NCI-H226 (cell line): Measurements from ENCODE around the gene MTHFD2L.
"Not testable (repeated sequence)": the region's sequence is repeated elsewhere in the genome, so short reads cannot be mapped to it uniquely, and the experiment has no call there.

Source experiments
- DNase-seq: peaks from one replicate; pipeline ENCODE4 v3.0.0-alpha.2; 2015

The MTHFD2L gene

GRCh38 chr4:74157561-74158465 is at the start of gene MTHFD2L:
Gene MTHFD2L (plus strand): TSS chr4:74158118. CDS start chr4:74158139, 21 bp downstream.
- peak; percentile 92 for DNase-seq

DNA sequence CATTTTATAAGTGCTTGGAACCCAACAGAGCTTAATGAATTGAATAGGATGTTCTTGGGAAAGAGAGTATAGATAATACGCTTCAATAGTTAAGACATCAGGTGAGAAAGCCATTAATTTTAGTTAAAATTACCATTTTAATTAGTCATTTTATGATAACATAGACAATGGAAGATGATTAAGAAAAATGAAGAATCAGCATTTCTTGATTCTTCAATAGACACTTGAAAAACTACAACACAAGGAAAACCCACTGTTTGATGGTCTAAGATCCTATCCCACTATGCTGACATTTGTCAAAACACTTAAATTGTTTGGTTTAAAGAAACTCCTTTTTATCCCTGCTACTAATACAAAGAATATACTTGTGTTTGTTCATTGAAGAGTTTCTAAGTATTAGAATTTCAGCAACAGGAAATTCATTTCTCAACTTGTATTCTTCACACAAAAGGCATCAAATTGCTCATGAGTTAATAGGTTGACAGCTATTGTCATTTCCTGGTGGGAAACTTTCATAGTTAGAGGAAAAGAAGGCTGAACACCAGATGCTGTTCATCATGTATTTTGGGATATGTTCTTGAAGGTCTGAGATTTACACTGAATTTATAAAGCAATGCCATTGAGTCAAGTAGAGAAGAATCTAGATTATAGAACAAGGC is 49.3 kb upstream of the MTHFD2L start:
- peak; percentile 39 for DNase-seq

DNA sequence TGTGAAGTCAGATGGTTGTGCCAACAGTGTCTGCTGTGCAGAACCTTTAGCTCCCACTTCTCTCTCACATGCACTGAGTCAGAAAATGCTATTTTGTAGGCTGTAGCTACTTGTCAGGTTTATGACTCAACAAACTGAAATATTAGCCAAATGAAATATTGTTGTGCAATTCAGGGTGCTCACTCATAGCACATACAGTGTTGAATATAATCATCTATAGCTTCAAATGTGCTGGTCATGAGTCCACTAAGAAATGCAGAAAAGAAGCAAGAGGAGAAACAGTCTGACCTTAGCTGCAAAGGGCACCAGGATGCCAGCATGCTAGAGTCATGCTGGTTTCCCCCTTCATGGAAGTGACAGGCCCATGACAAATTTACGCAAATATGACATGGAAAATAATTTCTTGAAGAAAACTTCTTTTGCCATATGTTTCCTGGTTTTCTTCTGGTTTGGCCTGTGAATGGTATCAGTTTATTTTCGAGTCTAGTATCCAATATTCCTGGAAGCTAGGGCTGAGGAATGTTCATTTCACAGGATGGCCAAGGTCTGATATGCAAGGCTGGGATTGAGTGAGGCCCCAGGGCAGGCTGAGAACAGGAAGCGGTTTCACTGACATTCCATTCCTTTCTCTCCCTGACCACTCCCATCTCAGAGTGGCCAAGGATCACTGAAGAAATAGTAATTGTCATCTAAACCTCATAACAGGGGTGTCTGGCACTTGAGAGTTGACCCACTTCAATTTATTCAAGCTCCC is 48.6 kb upstream of the MTHFD2L start:
- DNase-seq, result peak; percentile 94

DNA sequence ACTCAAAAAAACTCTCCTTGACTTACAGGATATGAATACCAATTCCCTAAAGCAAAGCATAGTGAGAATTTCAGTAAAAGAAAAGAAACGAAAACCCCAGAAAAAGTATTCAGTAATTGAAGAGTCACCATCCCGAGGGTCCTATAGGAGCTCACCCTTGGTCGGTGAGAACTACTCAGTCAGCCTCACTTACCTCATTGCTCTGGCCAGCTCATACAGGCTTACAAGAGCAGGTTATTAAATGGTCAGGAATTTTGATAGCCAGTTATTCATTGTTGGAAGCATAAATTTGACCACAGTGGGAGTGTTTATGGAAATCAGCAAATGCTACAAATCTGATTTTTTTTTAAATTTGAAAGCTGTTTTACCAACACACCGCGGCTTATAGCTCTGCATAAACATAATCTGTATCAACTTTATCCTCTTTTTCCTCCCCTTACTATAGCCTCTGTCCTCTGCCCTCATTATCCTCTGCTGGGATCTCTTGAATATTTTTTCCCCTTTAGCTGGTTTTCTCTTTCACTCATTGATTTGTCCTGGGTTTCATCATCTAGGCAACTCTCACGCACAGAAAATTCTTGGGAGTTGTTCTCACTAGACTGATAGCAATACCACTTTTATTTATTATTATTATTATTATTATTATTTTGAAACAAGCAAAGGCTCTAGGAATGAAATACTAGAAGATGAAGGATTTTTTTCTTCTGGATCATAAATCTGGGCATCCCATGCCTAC is 47.9 kb upstream of the MTHFD2L start:
- peak; percentile 89 for DNase-seq

DNA sequence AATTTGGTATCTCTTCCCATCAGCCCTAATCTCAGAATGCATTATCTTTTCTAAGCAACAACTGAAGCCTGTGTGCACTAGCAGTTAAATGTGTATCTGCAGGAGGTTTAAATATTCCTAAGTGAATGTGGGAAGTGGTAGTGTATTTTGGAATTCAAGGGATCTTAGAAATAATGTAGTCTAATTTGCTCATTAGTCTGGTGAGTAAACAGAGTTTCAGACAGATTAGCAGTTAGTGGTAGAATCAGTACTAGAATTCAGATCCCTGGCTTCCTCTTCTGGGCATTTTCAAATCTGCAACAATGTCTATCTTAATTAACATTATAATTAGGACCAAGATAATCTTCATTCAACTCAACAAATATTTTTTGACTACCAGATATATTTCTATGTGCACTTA is 47.2 kb upstream of the MTHFD2L start:
- DNase-seq, result no peak

- DNase-seq, result no peak
These were observed 46.5 kb upstream of the MTHFD2L start for GRCh38 chr4:74111306-74111975.

- DNase-seq, result no peak
These were observed 45.9 kb upstream of the MTHFD2L start for GRCh38 chr4:74111990-74112389.

GRCh38 chr4:74112399-74113105 is 45.4 kb upstream of the MTHFD2L start:
- DNase-seq, result no peak

- peak; percentile 78 for DNase-seq
These were observed 43.7 kb upstream of the MTHFD2L start for GRCh38 chr4:74114234-74114633.

- peak; percentile 70 for DNase-seq
These were observed 40.8 kb upstream of the MTHFD2L start for GRCh38 chr4:74117024-74117534.

DNA sequence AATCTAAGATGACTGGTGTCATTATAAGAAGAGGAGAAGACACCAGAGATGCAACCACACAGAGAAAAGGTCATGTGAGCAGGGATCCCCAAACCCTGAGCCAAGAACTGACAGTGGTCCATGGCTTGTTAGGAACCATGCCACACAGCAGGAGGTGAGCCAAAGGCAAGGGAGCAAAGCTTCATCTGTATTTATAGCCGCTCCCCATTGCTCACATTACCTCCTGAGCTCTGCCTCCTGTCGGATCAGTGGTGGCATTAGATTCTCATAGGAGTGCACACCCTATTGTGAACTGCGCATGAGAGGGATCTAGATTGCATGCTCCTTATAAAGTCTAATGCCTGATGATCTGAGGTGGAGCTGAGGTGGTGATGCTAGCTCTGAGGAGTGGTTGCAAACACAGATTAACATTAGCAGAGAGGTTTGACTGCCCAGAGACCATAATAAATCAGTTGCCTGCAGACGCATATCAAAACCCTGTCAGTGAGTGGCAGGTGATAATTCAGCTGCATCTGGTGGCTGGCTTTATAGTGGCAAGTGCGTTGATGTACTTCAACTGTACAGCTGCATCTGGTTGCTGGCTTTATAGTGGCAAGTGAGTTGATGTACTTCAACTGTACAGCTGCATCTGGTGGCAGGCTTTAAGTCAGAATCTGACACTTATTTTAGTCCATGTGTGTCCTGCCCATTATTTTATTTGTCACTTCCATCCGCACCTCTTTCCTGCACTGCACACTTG is 39.1 kb upstream of the MTHFD2L start:
- no peak for DNase-seq

DNA sequence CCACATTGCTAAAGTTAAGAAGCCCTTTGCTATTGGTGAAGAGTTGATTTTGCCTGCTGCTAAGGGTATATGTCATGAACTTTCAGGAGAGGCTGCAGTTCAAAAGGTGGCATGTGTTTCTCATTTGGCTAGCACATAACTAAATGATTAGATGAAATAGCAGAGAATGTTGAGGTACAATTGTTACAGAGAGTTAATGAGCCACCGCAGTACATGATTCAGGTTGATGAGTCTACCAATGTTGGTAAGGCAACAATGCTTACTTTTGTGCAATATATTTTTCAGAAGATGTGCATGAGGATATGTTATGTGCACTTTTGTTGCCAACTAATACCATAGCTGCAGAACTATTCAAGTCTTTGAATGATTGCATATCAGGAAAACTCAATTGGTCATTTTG is 37.8 kb upstream of the MTHFD2L start:
- DNase-seq, result no peak

- no peak for DNase-seq
These were observed 36.0 kb upstream of the MTHFD2L start for GRCh38 chr4:74121643-74122579.

DNA sequence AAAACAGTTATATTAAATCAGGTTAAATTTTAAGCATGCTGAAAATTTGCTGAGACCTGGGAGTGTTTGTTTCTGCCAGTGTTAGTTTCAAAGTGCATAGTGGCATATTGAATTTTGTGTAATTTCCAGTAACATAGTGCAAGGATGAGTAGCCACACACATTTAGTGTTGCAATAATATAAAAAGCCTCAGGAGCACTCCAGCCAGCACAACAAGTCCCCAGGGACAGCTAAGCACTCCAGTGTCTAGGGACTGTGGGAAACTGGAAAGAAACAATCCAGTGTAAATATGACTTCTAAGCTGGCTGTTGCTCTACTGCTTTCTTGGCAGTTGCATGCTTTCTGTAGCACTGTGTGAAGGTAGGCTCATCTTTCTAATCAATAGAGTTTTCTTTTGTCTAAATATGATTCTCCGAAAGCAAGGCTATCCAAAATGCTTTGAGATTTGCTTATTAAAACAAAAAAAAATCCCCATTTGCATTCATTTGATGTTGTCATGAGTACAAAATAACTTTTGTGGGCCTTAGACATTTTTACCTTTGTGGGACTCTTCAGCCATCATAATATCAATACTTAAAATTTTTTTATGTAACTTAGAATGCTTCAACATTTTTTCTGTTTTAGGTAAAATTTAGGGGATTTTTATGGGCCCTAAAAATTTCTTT is 34.7 kb upstream of the MTHFD2L start:
- DNase-seq, result no peak

DNA sequence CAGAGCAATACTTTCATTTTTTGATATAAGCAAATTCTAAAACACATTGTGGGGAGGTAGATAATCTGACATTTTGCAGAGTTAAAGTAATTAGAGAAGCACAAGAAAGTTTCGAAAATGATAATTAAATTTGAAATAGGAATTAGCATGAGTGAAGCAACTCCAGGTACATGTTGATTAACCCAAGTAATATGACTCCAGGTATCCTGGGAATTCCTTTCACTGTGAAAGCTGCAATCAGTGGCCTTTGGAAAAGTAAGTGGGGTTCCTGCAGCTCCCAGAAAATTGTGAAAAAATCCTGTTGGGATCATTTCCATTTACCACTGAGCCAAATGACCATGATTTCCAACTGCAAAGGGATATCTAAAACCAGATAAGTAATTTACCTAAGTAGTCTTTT is 32.9 kb upstream of the MTHFD2L start:
- no peak for DNase-seq

DNA sequence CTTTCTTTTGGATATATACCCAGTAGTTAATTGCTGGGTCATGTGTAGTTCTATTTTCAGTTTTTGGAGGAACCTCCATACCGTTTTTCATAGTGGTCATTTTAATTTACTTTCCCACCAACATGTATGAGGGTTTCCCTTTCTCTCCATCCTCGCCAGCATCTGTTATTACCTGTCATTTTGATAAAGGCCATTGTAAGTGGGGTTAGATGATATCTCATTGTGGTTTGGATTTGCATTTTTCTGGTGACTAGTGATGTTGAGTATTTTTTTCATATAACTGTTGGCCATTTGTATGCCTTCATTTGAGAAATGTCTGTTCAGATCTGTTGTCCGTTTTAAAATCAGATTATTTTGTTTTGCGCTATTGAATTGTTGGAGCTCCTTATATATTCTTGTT is 30.2 kb upstream of the MTHFD2L start:
- no peak for DNase-seq

- not testable (repeated sequence) for DNase-seq
These were observed 27.1 kb upstream of the MTHFD2L start for GRCh38 chr4:74130843-74131242.

DNA sequence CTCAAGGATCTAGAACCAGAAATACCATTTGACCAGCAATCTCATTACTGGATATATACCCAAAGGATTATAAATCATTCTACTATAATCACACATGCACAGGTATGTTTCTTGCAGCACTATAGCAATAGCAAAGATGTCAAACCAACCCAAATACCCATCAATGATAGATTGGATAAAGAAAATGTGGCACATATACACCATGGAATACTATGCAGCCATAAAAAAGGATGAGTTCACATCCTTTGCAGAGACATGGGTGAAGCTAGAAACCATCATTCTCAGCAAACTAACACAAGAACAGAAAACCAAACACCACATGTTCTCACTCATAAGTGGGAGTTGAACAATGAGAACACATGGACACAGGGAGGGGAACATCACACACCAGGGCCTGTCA is 25.7 kb upstream of the MTHFD2L start:
- DNase-seq, result not testable (repeated sequence)

DNA sequence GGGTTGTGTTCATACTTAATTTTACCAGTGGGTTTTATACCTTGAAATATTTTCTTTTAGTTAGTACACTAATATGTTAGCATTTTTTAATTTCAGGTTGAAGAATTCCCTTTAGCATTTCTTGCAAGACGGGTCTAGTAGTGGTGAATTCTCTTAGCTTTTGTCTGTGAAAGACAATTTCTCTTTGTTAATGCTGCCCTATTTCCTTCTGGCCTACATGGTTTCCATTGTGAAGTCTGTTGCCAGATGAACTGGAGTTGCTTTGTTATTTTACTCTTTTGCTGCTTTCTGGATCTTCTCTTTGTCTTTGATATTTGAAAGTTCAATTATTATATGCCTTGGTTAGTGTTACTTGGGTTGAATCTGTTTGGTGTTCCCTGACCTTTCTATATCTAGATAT is 25.0 kb upstream of the MTHFD2L start:
- no peak for DNase-seq
